Measurements from ENCODE around the gene USP30. TPM values are rescaled to one million over a fixed set of nuclear protein-coding genes. Genes with fewer than 3 reads are reported as not detected.

USP30 gene
- total RNA-seq, 4 donors from 2014 or later = 10.5 to 15.4 (median 14.2) TPM

- Histone ChIP-seq H3K4me3 (peak overlapping the region in 1 of 2 donors; percentile 72), H3K27me3 (no peaks in the 10 kb centered on the region), H3K4me1 (peaks cover 2 to 46% (median 13%) of the 10 kb centered on the region in 3 donors), H3K9me3 (no peaks in the 10 kb centered on the region), H3K27ac (peak overlapping the region; percentile 40 to 91 (median 90)), H3K36me3 (peaks cover 0 to 35% of the 10 kb centered on the region in 2 donors)
- TF ChIP-seq CTCF (IDR thresholded peaks at IDR 0.05) (no peak), POLR2AphosphoS5 (IDR thresholded peaks at IDR 0.05) (no peak), EP300 (IDR thresholded peaks at IDR 0.05) (no peak), POLR2A (IDR thresholded peaks at IDR 0.05) (no peak)
- 39 to 67% methylated on average over 6 to 9 of the region's 12 CpGs for WGBS, 2 donors (ENCODE audit: low coverage in 1 of 2)
- ATAC-seq = no peak
Measured at GRCh38 chr12:109099431-109100020, 47.1 kb downstream of the USP30 start.

- Histone ChIP-seq H3K27ac (peak overlapping the region in 2 of 4 donors; percentile 90 to 91), H3K9me3 (no peaks in the 10 kb centered on the region), H3K4me1 (peaks cover 2 to 46% (median 13%) of the 10 kb centered on the region in 3 donors), H3K4me3 (no peak overlapping the region), H3K36me3 (peaks cover 0 to 47% of the 10 kb centered on the region in 2 donors), H3K27me3 (no peaks in the 10 kb centered on the region)
- TF ChIP-seq CTCF (IDR thresholded peaks at IDR 0.05) (no peak), EP300 (IDR thresholded peaks at IDR 0.05) (no peak), POLR2AphosphoS5 (IDR thresholded peaks at IDR 0.05) (no peak)
- no peak for ATAC-seq
- 82 to 90% methylated on average over 3 to 4 of the region's 4 CpGs for WGBS, 2 donors (ENCODE audit: low coverage in 1 of 2)
Measured at GRCh38 chr12:109100741-109101140, 48.4 kb downstream of the USP30 start.

GRCh38 chr12:109102491-109102890, 50.1 kb downstream of the USP30 start:
- Histone ChIP-seq H3K27me3 (no peaks in the 10 kb centered on the region), H3K4me1 (peaks cover 2 to 41% (median 9%) of the 10 kb centered on the region in 3 donors), H3K9me3 (no peaks in the 10 kb centered on the region), H3K27ac (no peak overlapping the region), H3K4me3 (no peak overlapping the region), H3K36me3 (peaks cover 0 to 62% of the 10 kb centered on the region in 2 donors)
- WGBS, 2 donors (ENCODE audit: low coverage in 1 of 2) = 76 to 78% methylated on average over 3 of the region's 3 CpGs
- no peak for ATAC-seq
- no peak for TF ChIP-seq POLR2AphosphoS5 (IDR thresholded peaks at IDR 0.05)
- no peak for TF ChIP-seq EP300 (IDR thresholded peaks at IDR 0.05)
- TF ChIP-seq CTCF (IDR thresholded peaks at IDR 0.05) = no peak
- no peak for TF ChIP-seq POLR2A (IDR thresholded peaks at IDR 0.05)

DNA sequence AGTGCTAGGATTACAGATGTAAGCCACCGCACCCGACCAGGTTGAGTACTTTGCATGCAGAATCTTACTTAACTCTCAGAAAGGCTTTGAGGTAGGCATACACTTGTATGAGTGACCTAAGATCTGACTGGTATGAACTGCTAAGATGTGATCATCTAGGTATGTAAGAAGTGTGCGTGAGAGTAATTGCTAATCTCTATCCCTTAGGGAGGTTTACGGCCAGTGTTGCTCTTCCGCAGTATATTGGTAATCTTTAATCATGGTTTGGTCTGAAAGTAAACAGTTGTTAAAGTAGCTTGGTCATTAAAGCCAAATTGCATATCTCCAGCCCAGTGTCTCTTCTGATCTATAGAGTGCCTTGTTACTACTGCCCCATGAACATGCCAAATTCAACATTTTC, 52.8 kb downstream of the USP30 start:
- no peak for ATAC-seq
- Histone ChIP-seq H3K4me3 (no peak overlapping the region), H3K9me3 (no peaks in the 10 kb centered on the region), H3K36me3 (peaks cover 0 to 89% of the 10 kb centered on the region in 2 donors), H3K4me1 (peaks cover 0 to 29% (median under 1%) of the 10 kb centered on the region in 3 donors), H3K27me3 (no peaks in the 10 kb centered on the region), H3K27ac (no peak overlapping the region)
- TF ChIP-seq EP300 (IDR thresholded peaks at IDR 0.05) = no peak
- TF ChIP-seq CTCF (IDR thresholded peaks at IDR 0.05) = no peak
- no peak for TF ChIP-seq POLR2A (IDR thresholded peaks at IDR 0.05)
- no peak for TF ChIP-seq POLR2AphosphoS5 (IDR thresholded peaks at IDR 0.05)
- WGBS, 2 donors (ENCODE audit: low coverage in 1 of 2) = 85 to 87% methylated on average over 3 to 5 of the region's 5 CpGs

- peaks cover 5 to 49% (median 22%) of the 10 kb centered on the region in 3 donors for H3K4me1 ChIP-seq
- H3K36me3 ChIP-seq = peaks cover 0 to 51% of the 10 kb centered on the region in 2 donors
Measured at GRCh38 chr12:109109746-109110350, 57.5 kb downstream of the USP30 start.

More at GRCh38 chr12:109109746-109110350, 57.5 kb downstream of the USP30 start:
- Histone ChIP-seq H3K27me3 (no peaks in the 10 kb centered on the region), H3K4me3 (no peak overlapping the region), H3K27ac (peak overlapping the region; percentile 64 to 98 (median 96)), H3K9me3 (no peaks in the 10 kb centered on the region)
- no peak for TF ChIP-seq EP300 (IDR thresholded peaks at IDR 0.05)
- no peak for TF ChIP-seq POLR2AphosphoS5 (IDR thresholded peaks at IDR 0.05)
- no peak for TF ChIP-seq POLR2A (IDR thresholded peaks at IDR 0.05)
- no peak for TF ChIP-seq CTCF (IDR thresholded peaks at IDR 0.05)
- 73 to 77% methylated on average over 6 of the region's 6 CpGs for WGBS, 2 donors (ENCODE audit: low coverage in 1 of 2)
- no peak for ATAC-seq

Measured in gastroesophageal sphincter (tissue), 4 donors.